Osteocyte (in vitro differentiated cells): ENCODE measurements around the gene RAD51B. TPM values are rescaled to one million over a fixed set of nuclear protein-coding genes. Genes with fewer than 3 reads are reported as not detected.

Experiments used
- DNase-seq: peaks from one replicate; pipeline ENCODE4 v3.0.0; 2021; ENCODE audit warnings: mixed read lengths; ENCODE audit not compliant: unreplicated experiment; ENCODE audit errors: extremely low spot score
- H3K27ac Mint-ChIP-seq: one replicate; pipeline ENCODE4 v1.8.0; 2021; ENCODE audit warnings: mild to moderate bottlenecking, mixed read lengths; ENCODE audit not compliant: unreplicated experiment
- H3K27me3 Mint-ChIP-seq: one replicate; pipeline ENCODE4 v1.8.0; 2021; ENCODE audit warnings: mixed read lengths; ENCODE audit not compliant: unreplicated experiment
- H3K36me3 Mint-ChIP-seq: one replicate; pipeline ENCODE4 v1.8.0; 2021; ENCODE audit warnings: mixed read lengths; ENCODE audit not compliant: unreplicated experiment
- H3K4me1 Mint-ChIP-seq: one replicate; pipeline ENCODE4 v1.8.0; 2021; ENCODE audit warnings: mixed read lengths; ENCODE audit not compliant: unreplicated experiment
- H3K4me3 Mint-ChIP-seq: one replicate; pipeline ENCODE4 v1.8.0; 2021; ENCODE audit warnings: mild to moderate bottlenecking, moderate library complexity, mixed read lengths; ENCODE audit not compliant: unreplicated experiment
- H3K9me3 Mint-ChIP-seq: one replicate; pipeline ENCODE4 v1.8.0; 2021; ENCODE audit warnings: mixed read lengths; ENCODE audit not compliant: unreplicated experiment
- total RNA-seq: library from RNA; stranded (reverse); gene quantifications from 2 replicates; pipeline ENCODE4 v1.2.1, GENCODE V29; 2021
- TF ChIP-seq, protein P1 (sequence below): fragments of 200-600 bp; sonication (generic); IDR thresholded peaks from 2 replicates; pipeline ENCODE4 v1.5.0; 2021; ENCODE audit warnings: antibody characterized with exemption, mild to moderate bottlenecking, moderate library complexity

RAD51B gene
- total RNA-seq, 1 donor from 2014 or later, result 12.7 TPM

DNA sequence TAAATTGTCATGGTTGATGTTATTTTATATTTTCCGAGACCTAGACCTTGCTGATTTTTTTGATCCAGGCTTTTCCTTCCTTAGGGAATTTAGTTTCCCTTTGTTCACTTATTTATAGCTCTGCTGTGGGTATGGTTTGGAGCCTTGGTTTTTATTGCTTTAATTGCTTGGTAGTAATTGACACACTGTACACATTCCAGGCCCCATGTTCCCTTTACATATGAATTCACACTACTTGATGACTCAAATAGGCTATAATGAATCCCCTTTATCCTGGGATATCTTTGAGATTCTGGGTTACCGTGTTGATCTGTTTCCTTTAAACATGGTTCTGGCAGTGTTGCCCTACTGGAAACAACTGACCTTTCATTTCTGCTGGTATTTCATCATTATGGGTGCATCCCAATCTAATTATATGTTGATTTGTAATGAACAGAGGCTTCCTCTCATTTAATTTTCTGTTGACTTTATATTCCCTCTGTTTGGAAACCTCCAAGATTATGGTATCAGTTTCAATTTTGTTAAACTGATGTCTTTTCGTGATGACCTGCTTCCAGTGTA, 424.0 kb downstream of the RAD51B start:
- TF ChIP-seq, protein P1, sequence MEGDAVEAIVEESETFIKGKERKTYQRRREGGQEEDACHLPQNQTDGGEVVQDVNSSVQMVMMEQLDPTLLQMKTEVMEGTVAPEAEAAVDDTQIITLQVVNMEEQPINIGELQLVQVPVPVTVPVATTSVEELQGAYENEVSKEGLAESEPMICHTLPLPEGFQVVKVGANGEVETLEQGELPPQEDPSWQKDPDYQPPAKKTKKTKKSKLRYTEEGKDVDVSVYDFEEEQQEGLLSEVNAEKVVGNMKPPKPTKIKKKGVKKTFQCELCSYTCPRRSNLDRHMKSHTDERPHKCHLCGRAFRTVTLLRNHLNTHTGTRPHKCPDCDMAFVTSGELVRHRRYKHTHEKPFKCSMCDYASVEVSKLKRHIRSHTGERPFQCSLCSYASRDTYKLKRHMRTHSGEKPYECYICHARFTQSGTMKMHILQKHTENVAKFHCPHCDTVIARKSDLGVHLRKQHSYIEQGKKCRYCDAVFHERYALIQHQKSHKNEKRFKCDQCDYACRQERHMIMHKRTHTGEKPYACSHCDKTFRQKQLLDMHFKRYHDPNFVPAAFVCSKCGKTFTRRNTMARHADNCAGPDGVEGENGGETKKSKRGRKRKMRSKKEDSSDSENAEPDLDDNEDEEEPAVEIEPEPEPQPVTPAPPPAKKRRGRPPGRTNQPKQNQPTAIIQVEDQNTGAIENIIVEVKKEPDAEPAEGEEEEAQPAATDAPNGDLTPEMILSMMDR, result no peak
- H3K27me3 Mint-ChIP-seq, result no peaks in the 10 kb centered on the region
- H3K27ac Mint-ChIP-seq, result no peak overlapping the region
- H3K4me1 Mint-ChIP-seq, result peaks cover 44% of the 10 kb centered on the region
- H3K9me3 Mint-ChIP-seq, result no peaks in the 10 kb centered on the region
- H3K36me3 Mint-ChIP-seq, result no peaks in the 10 kb centered on the region
- H3K4me3 Mint-ChIP-seq, result no peak overlapping the region
- DNase-seq, result no peak

GRCh38 chr14:68244262-68244980, 424.8 kb downstream of the RAD51B start:
- TF ChIP-seq, protein P1, result no peak
- Mint-ChIP-seq H3K4me3 (no peak overlapping the region), H3K4me1 (peaks cover 50% of the 10 kb centered on the region), H3K27ac (no peak overlapping the region), H3K9me3 (no peaks in the 10 kb centered on the region), H3K36me3 (no peaks in the 10 kb centered on the region), H3K27me3 (no peaks in the 10 kb centered on the region)
- DNase-seq, result no peak

DNA sequence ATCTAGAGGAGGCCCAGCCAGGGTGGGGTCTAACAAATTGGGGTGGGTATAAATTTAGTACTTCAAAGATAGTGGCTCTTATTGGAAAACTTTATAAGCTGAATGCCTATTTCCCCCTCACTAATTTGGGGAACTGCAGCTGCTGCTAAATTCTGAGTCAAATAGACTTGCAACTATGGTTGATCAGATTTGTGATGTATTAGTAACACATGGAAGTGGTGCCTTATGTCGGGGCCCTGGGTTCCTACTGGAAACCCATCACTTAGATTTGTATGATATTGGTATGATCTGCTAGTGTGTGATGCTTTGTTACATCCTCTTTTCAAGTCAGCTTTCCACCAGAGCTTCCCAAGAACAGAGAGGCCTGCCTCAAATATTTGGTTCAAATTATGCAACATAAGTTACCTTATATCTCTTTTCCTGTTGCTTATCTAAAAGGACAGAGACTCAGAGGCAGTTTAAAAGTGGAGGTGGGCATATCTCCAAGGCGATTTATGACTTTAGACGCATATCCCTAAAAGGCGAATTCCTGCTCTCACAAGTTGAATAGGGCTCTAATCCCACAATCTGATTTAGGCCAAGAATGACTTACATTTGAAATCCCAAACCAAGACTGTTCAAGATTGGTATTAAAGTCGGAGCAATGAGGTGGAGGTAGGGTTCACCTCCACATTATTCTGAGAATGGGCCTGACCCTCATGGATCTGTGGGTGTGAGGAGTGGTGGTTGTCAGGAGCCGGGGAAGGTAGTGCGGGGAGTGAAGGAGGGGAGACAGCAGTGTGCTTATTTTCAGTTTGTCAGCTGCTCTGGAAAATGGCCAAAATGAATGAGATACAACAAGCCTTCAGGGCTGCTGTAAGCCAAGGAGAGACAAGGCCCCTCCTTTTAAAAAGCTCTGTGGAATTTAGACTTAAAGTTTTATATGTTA, 425.8 kb downstream of the RAD51B start:
- Mint-ChIP-seq H3K4me1 (peaks cover 55% of the 10 kb centered on the region), H3K4me3 (no peak overlapping the region), H3K27ac (peak overlapping the region; percentile 92), H3K36me3 (no peaks in the 10 kb centered on the region), H3K9me3 (no peaks in the 10 kb centered on the region), H3K27me3 (no peaks in the 10 kb centered on the region)
- no peak for DNase-seq
- TF ChIP-seq, protein P1, result no peak

- Mint-ChIP-seq H3K4me1 (peaks cover 63% of the 10 kb centered on the region), H3K36me3 (no peaks in the 10 kb centered on the region), H3K4me3 (no peak overlapping the region), H3K9me3 (no peaks in the 10 kb centered on the region), H3K27me3 (no peaks in the 10 kb centered on the region), H3K27ac (peak overlapping the region; percentile 92)
- DNase-seq, result no peak
- TF ChIP-seq, protein P1, result no peak
Measured at GRCh38 chr14:68246074-68246785, 426.7 kb downstream of the RAD51B start.
